IPS-20b (cell line): ENCODE measurements around the gene GLUD1.
"Not testable (repeated sequence)": the region's sequence is repeated elsewhere in the genome, so short reads cannot be mapped to it uniquely, and the experiment has no call there.

ENCODE experiments used
- H3K27ac ChIP-seq: one replicate; pipeline ENCODE4 v1.5.1; 2013; ENCODE audit warnings: low read length
- H3K27me3 ChIP-seq: 2 replicates; pipeline ENCODE4 v1.6.1; 2013; ENCODE audit warnings: mild to moderate bottlenecking, low read length, inconsistent platforms; ENCODE audit not compliant: insufficient read depth
- H3K36me3 ChIP-seq: 2 replicates; pipeline ENCODE4 v1.6.1; 2013; ENCODE audit warnings: low read depth, mild to moderate bottlenecking, inconsistent platforms, low read length, moderate library complexity; ENCODE audit not compliant: insufficient read depth
- H3K4me1 ChIP-seq: 2 replicates; pipeline ENCODE4 v1.6.1; 2013; ENCODE audit warnings: mild to moderate bottlenecking, control low read depth, inconsistent platforms, low read length, moderate library complexity; ENCODE audit not compliant: insufficient read depth
- H3K4me3 ChIP-seq: 2 replicates; pipeline ENCODE4 v1.5.1; 2013; ENCODE audit warnings: mild to moderate bottlenecking, low read length, inconsistent platforms
- H3K9ac ChIP-seq: 2 replicates; pipeline ENCODE4 v1.6.1; 2013; ENCODE audit warnings: low read depth, mild to moderate bottlenecking, inconsistent platforms, low read length, moderate library complexity
- H3K9me3 ChIP-seq: 2 replicates; pipeline ENCODE4 v1.6.1; 2013; ENCODE audit warnings: mild to moderate bottlenecking, low read depth, low read length, inconsistent platforms; ENCODE audit not compliant: insufficient read depth

The GLUD1 gene

GRCh38 chr10:87094373-87095235, at the start of gene GLUD1, which contains the start of gene SHLD2:
Gene GLUD1, minus strand, starts transcription at chr10:87094843. Its CDS starts 74 bp downstream, at chr10:87094769.
Gene SHLD2, plus strand, starts transcription at chr10:87095206. Its CDS starts 56,149 bp downstream, at chr10:87151355.
- Histone ChIP-seq H3K4me1 (peaks cover 15% of the 10 kb centered on the region), H3K4me3 (peak within 1 kb of the TSS; percentile 78), H3K9ac (peak within 1 kb of the TSS; percentile 82; the same call in 1 of the 2 replicates), H3K36me3 (peaks cover 10% of the 10 kb centered on the region; the same call in 1 of the 2 replicates), H3K27ac (peak within 1 kb of the TSS; percentile 39), H3K9me3 (no peaks in the 10 kb centered on the region), H3K27me3 (no peaks in the 10 kb centered on the region)

- not testable (repeated sequence) for H3K4me3 ChIP-seq, H3K27me3 ChIP-seq, H3K9ac ChIP-seq, H3K36me3 ChIP-seq, H3K27ac ChIP-seq, H3K4me1 ChIP-seq, H3K9me3 ChIP-seq
These were observed 48.4 kb upstream of the GLUD1 start for GRCh38 chr10:87143109-87143418.

GRCh38 chr10:87142230-87143108, 47.8 kb upstream of the GLUD1 start:
- not testable (repeated sequence) for H3K27ac ChIP-seq, H3K4me1 ChIP-seq, H3K36me3 ChIP-seq, H3K9ac ChIP-seq, H3K4me3 ChIP-seq, H3K27me3 ChIP-seq, H3K9me3 ChIP-seq

DNA sequence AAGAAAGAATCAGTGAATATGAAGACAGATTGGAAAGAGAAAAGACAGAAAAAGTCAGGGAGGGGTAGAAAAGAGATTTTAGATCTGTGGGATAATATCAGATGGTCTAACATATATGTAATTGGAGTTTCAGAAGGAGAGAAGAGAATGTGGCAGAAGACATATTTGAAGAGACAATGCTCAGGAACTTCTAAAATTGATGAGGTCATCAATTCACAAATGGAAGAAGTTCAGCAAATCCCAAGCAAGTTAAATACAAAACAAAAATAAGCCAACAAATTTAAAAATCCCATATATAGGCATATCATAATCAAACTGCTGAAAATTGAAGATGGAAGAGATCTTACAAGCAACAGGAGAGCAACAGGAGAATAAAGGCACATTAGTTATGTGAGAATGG, 42.8 kb upstream of the GLUD1 start:
- not testable (repeated sequence) for H3K27ac ChIP-seq, H3K9ac ChIP-seq, H3K4me3 ChIP-seq, H3K4me1 ChIP-seq, H3K27me3 ChIP-seq, H3K36me3 ChIP-seq, H3K9me3 ChIP-seq

DNA sequence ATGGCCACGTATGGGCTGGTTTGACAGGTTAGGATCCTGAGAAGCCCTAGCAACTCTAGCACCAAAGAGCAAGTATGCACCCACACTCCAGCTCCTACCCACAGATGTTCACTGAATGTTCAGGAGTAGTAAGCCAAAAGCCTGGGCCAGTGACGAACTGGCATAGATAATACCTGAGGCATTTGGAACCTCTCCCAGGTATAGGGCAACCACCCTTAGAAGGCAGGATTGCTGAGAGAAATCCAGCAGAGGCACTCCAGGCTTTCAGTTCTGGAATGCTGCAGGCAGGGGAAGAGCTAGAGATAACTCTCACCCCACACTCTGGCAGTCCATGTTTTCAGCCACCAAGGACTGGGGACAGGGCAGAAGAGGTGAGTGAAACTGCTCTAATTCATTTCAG, 39.8 kb upstream of the GLUD1 start:
- not testable (repeated sequence) for H3K36me3 ChIP-seq, H3K27me3 ChIP-seq, H3K4me1 ChIP-seq, H3K9me3 ChIP-seq, H3K9ac ChIP-seq, H3K4me3 ChIP-seq, H3K27ac ChIP-seq

GRCh38 chr10:87133936-87134335, 39.3 kb upstream of the GLUD1 start:
- not testable (repeated sequence) for H3K27ac ChIP-seq, H3K4me3 ChIP-seq, H3K27me3 ChIP-seq, H3K9ac ChIP-seq, H3K36me3 ChIP-seq, H3K9me3 ChIP-seq, H3K4me1 ChIP-seq

GRCh38 chr10:87132176-87132575, 37.5 kb upstream of the GLUD1 start:
- H3K9ac ChIP-seq, H3K27ac ChIP-seq, H3K27me3 ChIP-seq, H3K4me3 ChIP-seq, H3K4me1 ChIP-seq, H3K36me3 ChIP-seq, H3K9me3 ChIP-seq: not testable (repeated sequence)

- H3K4me1 ChIP-seq, H3K9ac ChIP-seq, H3K27ac ChIP-seq, H3K36me3 ChIP-seq, H3K27me3 ChIP-seq, H3K9me3 ChIP-seq, H3K4me3 ChIP-seq: not testable (repeated sequence)
These were observed 33.0 kb upstream of the GLUD1 start for GRCh38 chr10:87127607-87128156.

- H3K36me3 ChIP-seq, H3K9ac ChIP-seq, H3K9me3 ChIP-seq, H3K4me3 ChIP-seq, H3K27me3 ChIP-seq, H3K4me1 ChIP-seq, H3K27ac ChIP-seq: not testable (repeated sequence)
These were observed 32.4 kb upstream of the GLUD1 start for GRCh38 chr10:87127048-87127447.

GRCh38 chr10:87123351-87123750, 28.7 kb upstream of the GLUD1 start:
- H3K4me3 ChIP-seq, H3K27ac ChIP-seq, H3K36me3 ChIP-seq, H3K9me3 ChIP-seq, H3K27me3 ChIP-seq, H3K9ac ChIP-seq, H3K4me1 ChIP-seq: not testable (repeated sequence)

DNA sequence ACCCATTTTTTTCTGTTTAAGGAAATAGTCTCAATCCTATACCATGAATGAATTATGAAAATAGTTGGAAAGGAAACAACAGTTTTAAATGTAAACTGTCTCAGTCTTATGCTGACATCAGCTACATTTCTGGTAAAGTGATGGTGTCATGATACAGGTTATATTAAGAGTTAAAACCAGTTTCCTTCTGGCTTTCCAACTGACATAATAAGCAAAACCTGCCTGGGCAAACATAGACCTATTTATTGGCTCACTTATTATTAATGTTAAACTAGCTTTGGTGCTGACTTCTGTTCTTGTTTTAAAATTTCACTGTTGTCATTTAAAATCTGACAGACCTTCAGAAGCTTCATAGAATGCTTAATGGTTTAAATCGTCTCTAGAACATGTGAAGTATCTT, 24.4 kb upstream of the GLUD1 start:
- not testable (repeated sequence) for H3K9me3 ChIP-seq, H3K27ac ChIP-seq, H3K36me3 ChIP-seq, H3K27me3 ChIP-seq, H3K4me3 ChIP-seq, H3K4me1 ChIP-seq, H3K9ac ChIP-seq

DNA sequence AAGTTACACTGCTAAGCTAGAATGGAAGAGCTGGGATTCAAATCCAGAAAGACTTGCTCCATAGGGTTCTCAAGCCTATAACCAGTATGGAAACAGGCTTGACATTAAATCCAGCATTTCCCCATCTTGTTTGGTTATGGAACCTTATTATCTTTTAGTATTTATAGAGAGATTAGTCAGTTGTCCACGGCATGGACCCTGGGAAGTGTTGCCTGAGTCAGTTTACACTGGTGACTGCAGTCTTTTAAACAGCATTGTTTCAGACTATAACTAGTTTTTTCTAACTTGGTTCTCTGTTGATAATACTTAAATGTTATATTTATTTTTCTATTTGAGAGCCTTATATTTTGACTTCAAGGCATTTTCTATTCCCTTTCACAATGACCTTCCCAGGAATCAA, 23.5 kb upstream of the GLUD1 start:
- not testable (repeated sequence) for H3K4me1 ChIP-seq, H3K36me3 ChIP-seq, H3K4me3 ChIP-seq, H3K9ac ChIP-seq, H3K9me3 ChIP-seq, H3K27ac ChIP-seq, H3K27me3 ChIP-seq
